GM23338 (cell line): Measurements from ENCODE around the gene TYR. TPM values are rescaled to one million over a fixed set of nuclear protein-coding genes. Genes with fewer than 3 reads are reported as not detected.

Experiments
- ATAC-seq: fragments of 200-7000 bp; cut with Tn5 transposase; 3 replicates; pipeline ENCODE4 v1.9.1; 2020
- DNase-seq: peaks from one replicate; pipeline ENCODE4 v3.0.0-alpha.2; 2015; ENCODE audit warnings: low spot score
- H2AFZ ChIP-seq: fragments of 200-600 bp; sonication (generic); 2 replicates; pipeline ENCODE4 v1.8.0; 2016; ENCODE audit warnings: antibody characterized with exemption, mild to moderate bottlenecking, moderate library complexity
- H3F3A ChIP-seq: fragments of 200-600 bp; sonication (generic); replicated peaks from 2 replicates; pipeline ENCODE4 v1.8.0; 2017; ENCODE audit warnings: antibody characterized with exemption, mixed run types, low read depth
- H3K27ac ChIP-seq: fragments of 200-600 bp; sonication (generic); 2 replicates; pipeline ENCODE4 v1.6.1; 2016; ENCODE audit warnings: low read depth
- H3K27me3 ChIP-seq: fragments of 200-600 bp; sonication (generic); 2 replicates; pipeline ENCODE4 v1.8.0; 2016; ENCODE audit warnings: mild to moderate bottlenecking, mixed run types, moderate library complexity; ENCODE audit not compliant: insufficient read depth
- H3K36me3 ChIP-seq: fragments of 200-600 bp; sonication (generic); 2 replicates; pipeline ENCODE4 v1.8.0; 2016; ENCODE audit warnings: mild to moderate bottlenecking; ENCODE audit not compliant: insufficient read depth
- H3K4me1 ChIP-seq: fragments of 200-600 bp; sonication (generic); 2 replicates; pipeline ENCODE4 v1.8.0; 2016; ENCODE audit warnings: mild to moderate bottlenecking, moderate library complexity; ENCODE audit not compliant: insufficient read depth
- H3K4me2 ChIP-seq: fragments of 200-600 bp; sonication (generic); 2 replicates; pipeline ENCODE4 v1.7.1; 2017; ENCODE audit warnings: mixed run types
- H3K4me3 ChIP-seq: fragments of 200-600 bp; sonication (generic); 2 replicates; pipeline ENCODE4 v1.6.1; 2016; ENCODE audit warnings: mixed run types
- H3K79me2 ChIP-seq: fragments of 200-600 bp; sonication (generic); replicated peaks from 2 replicates; pipeline ENCODE4 v1.8.0; 2017; ENCODE audit warnings: mild to moderate bottlenecking; ENCODE audit not compliant: insufficient read depth
- H3K9me2 ChIP-seq: fragments of 200-600 bp; sonication (generic); 2 replicates; pipeline ENCODE4 v1.8.0; 2017; ENCODE audit not compliant: insufficient read depth
- H4K20me1 ChIP-seq: fragments of 200-600 bp; sonication (generic); replicated peaks from 2 replicates; pipeline ENCODE4 v1.8.0; 2017; ENCODE audit warnings: mild to moderate bottlenecking; ENCODE audit not compliant: insufficient read depth
- H3K27ac Mint-ChIP-seq: 2 replicates; pipeline ENCODE4 v1.8.0; 2020; ENCODE audit warnings: inconsistent platforms, mild to moderate bottlenecking, moderate library complexity, mixed read lengths
- H3K27me3 Mint-ChIP-seq: 3 replicates; pipeline ENCODE4 v1.8.0; 2022; ENCODE audit warnings: low read depth, mild to moderate bottlenecking, moderate library complexity, mixed read lengths, inconsistent platforms; ENCODE audit not compliant: insufficient read depth, poor library complexity
- H3K36me3 Mint-ChIP-seq: 3 replicates; pipeline ENCODE4 v1.8.0; 2021; ENCODE audit warnings: low read depth, mild to moderate bottlenecking, inconsistent platforms, moderate library complexity, mixed read lengths
- H3K4me1 Mint-ChIP-seq: 3 replicates; pipeline ENCODE4 v1.8.0; 2020; ENCODE audit warnings: mild to moderate bottlenecking, inconsistent platforms, mixed read lengths
- H3K4me3 Mint-ChIP-seq: 3 replicates; pipeline ENCODE4 v1.8.0; 2021; ENCODE audit warnings: moderate library complexity, mild to moderate bottlenecking, inconsistent platforms, mixed read lengths
- H3K9me3 Mint-ChIP-seq: 3 replicates; pipeline ENCODE4 v1.8.0; 2020; ENCODE audit warnings: moderate library complexity, mild to moderate bottlenecking, inconsistent platforms, mixed read lengths
- CREB1 ChIP-seq: fragments of 250-450 bp; sonication (Bioruptor Pico); IDR thresholded peaks from 2 replicates; pipeline ENCODE4 v1.5.0; 2020; ENCODE audit warnings: low read depth, mild to moderate bottlenecking, moderate library complexity
- EZH2phosphoT487 ChIP-seq: fragments of 200-600 bp; sonication (generic); IDR thresholded peaks from one replicate; pipeline ENCODE4 v1.8.1; 2018; ENCODE audit warnings: antibody characterized with exemption; ENCODE audit not compliant: unreplicated experiment
- JUNB ChIP-seq: IDR thresholded peaks from one replicate; pipeline ENCODE4 v1.6.1; 2016; ENCODE audit warnings: antibody characterized with exemption; ENCODE audit not compliant: unreplicated experiment
- NANOG ChIP-seq: IDR thresholded peaks from 2 replicates; pipeline ENCODE4 v1.6.1; 2016; ENCODE audit warnings: antibody characterized with exemption, borderline replicate concordance
- POLR2AphosphoS5 ChIP-seq: IDR thresholded peaks from 2 replicates; pipeline ENCODE4 v1.6.1; 2016; ENCODE audit warnings: antibody characterized with exemption, low read depth
- STAT1 ChIP-seq: IDR thresholded peaks from one replicate; pipeline ENCODE4 v1.6.1; 2016; ENCODE audit warnings: antibody characterized with exemption; ENCODE audit not compliant: unreplicated experiment
- ZNF114 ChIP-seq: fragments of 250-450 bp; sonication (Bioruptor Pico); IDR thresholded peaks from 2 replicates; pipeline ENCODE4 v1.5.0; 2020; ENCODE audit warnings: mild to moderate bottlenecking, moderate library complexity
- ZNF331 ChIP-seq: fragments of 250-450 bp; sonication (Bioruptor Pico); IDR thresholded peaks from 2 replicates; pipeline ENCODE4 v1.5.0; 2020; ENCODE audit warnings: low read depth, mild to moderate bottlenecking, moderate library complexity
- polyA plus RNA-seq: library from polyadenylated mRNA; unstranded; fragments of >200 nt; fragmentation: Nextera tagmentation; extraction: Ambion mirVana; gene quantifications from 2 replicates; pipeline ENCODE4 v1.2.1, GENCODE V29; 2016
- total RNA-seq: library from RNA; depleted of rRNA; stranded (reverse); fragments of >200 nt; shearing (Covaris generic); gene quantifications from 2 replicates; pipeline ENCODE4 v1.2.3, GENCODE V29; 2014
- TF ChIP-seq, protein P1 (sequence below): IDR thresholded peaks from one replicate; pipeline ENCODE4 v1.6.1; 2018; ENCODE audit warnings: antibody characterized with exemption; ENCODE audit not compliant: unreplicated experiment
- TF ChIP-seq, protein P2 (sequence below): IDR thresholded peaks from 2 replicates; pipeline ENCODE4 v1.6.1; 2016; ENCODE audit warnings: antibody characterized with exemption
- TF ChIP-seq, protein P3 (sequence below): fragments of 250-450 bp; sonication (Bioruptor Pico); IDR thresholded peaks from 2 replicates; pipeline ENCODE4 v1.5.0; 2020; ENCODE audit warnings: mild to moderate bottlenecking, moderate library complexity

Gene TYR
- total and polyA plus RNA-seq, 2 experiments from 2014 or later = 0.08 TPM; not detected in 1

DNA sequence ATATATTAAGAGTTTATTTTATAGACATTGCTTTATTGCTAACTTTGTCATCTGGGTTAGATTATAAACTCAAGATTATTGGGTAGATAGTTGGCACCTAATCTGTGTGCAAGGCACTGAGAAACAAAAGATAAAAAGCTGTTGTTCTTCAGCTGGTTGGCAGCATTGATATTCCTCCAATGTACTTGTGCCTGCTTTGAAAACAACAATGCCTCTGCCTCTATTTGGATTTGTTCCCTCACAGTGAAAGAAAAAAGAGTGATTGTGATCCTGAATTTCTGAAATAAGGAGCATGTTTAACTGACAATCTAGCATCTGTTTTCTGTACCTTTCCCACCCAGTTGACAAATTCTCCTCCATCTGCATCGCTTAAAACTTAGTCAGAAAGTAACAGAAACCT, 98.3 kb downstream of the TYR start:
- Mint-ChIP-seq H3K4me3 (no peak overlapping the region), H3K27me3 (no peaks in the 10 kb centered on the region), H3K4me1 (peaks cover 17% of the 10 kb centered on the region), H3K27ac (peak overlapping the region; percentile 28; the same call in 1 of the 2 replicates), H3K9me3 (no peaks in the 10 kb centered on the region), H3K36me3 (no peaks in the 10 kb centered on the region; the same call in 2 of the 3 replicates)
- Histone ChIP-seq H3K4me3 (no peak overlapping the region), H3K9me2 (peaks cover 7% of the 10 kb centered on the region; the same call in 1 of the 2 replicates), H3K4me1 (peaks cover 12% of the 10 kb centered on the region; the same call in 1 of the 2 replicates), H3K27ac (no peak overlapping the region), H3K27me3 (no peaks in the 10 kb centered on the region), H4K20me1 (no peaks in the 10 kb centered on the region), H3K79me2 (no peaks in the 10 kb centered on the region), H3K4me2 (peak overlapping the region; percentile 36; the same call in 1 of the 2 replicates), H3K36me3 (no peaks in the 10 kb centered on the region), H3F3A (no peaks in the 10 kb centered on the region), H2AFZ (no peak overlapping the region; the same call in 1 of the 2 replicates)
- TF ChIP-seq, protein P1, sequence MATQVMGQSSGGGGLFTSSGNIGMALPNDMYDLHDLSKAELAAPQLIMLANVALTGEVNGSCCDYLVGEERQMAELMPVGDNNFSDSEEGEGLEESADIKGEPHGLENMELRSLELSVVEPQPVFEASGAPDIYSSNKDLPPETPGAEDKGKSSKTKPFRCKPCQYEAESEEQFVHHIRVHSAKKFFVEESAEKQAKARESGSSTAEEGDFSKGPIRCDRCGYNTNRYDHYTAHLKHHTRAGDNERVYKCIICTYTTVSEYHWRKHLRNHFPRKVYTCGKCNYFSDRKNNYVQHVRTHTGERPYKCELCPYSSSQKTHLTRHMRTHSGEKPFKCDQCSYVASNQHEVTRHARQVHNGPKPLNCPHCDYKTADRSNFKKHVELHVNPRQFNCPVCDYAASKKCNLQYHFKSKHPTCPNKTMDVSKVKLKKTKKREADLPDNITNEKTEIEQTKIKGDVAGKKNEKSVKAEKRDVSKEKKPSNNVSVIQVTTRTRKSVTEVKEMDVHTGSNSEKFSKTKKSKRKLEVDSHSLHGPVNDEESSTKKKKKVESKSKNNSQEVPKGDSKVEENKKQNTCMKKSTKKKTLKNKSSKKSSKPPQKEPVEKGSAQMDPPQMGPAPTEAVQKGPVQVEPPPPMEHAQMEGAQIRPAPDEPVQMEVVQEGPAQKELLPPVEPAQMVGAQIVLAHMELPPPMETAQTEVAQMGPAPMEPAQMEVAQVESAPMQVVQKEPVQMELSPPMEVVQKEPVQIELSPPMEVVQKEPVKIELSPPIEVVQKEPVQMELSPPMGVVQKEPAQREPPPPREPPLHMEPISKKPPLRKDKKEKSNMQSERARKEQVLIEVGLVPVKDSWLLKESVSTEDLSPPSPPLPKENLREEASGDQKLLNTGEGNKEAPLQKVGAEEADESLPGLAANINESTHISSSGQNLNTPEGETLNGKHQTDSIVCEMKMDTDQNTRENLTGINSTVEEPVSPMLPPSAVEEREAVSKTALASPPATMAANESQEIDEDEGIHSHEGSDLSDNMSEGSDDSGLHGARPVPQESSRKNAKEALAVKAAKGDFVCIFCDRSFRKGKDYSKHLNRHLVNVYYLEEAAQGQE = no peak
- no peak for TF ChIP-seq CREB1 (CRISPR knock-in tag)
- no peak for TF ChIP-seq JUNB
- TF ChIP-seq STAT1 = no peak
- TF ChIP-seq EZH2phosphoT487 = no peak
- TF ChIP-seq, protein P2, sequence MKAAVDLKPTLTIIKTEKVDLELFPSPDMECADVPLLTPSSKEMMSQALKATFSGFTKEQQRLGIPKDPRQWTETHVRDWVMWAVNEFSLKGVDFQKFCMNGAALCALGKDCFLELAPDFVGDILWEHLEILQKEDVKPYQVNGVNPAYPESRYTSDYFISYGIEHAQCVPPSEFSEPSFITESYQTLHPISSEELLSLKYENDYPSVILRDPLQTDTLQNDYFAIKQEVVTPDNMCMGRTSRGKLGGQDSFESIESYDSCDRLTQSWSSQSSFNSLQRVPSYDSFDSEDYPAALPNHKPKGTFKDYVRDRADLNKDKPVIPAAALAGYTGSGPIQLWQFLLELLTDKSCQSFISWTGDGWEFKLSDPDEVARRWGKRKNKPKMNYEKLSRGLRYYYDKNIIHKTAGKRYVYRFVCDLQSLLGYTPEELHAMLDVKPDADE = no peak
- no peak for TF ChIP-seq ZNF331 (CRISPR knock-in tag)
- TF ChIP-seq NANOG = no peak
- TF ChIP-seq POLR2AphosphoS5 = no peak
- DNase-seq (no peak), ATAC-seq (no peak)

DNA sequence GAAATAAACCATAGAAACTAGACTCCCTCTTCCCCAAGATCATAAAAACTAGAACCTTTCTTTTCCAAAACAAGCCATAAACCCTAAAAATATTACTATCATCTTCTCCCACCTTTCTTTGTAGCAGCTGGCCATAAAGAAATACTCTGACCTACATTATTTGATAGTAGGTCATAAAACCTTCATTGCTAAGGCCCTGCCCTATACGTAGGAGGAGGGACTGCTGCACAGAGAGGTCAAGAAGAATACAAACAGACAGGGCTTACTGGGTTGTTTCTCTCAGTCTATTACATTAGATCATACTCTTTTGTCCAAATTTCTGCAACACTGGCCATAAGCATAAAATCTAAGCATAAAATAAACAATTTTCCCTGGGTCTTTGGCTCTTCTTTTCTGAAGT, 101.5 kb downstream of the TYR start:
- Histone ChIP-seq H3K36me3 (no peaks in the 10 kb centered on the region), H3K9me2 (peaks cover 7% of the 10 kb centered on the region; the same call in 1 of the 2 replicates), H3K27ac (no peak overlapping the region), H3K4me2 (no peak overlapping the region), H3F3A (no peaks in the 10 kb centered on the region), H3K4me3 (no peak overlapping the region), H3K27me3 (no peaks in the 10 kb centered on the region), H2AFZ (no peak overlapping the region), H3K79me2 (no peaks in the 10 kb centered on the region), H3K4me1 (peaks cover 27% of the 10 kb centered on the region; the same call in 1 of the 2 replicates), H4K20me1 (no peaks in the 10 kb centered on the region)
- peaks cover 28% of the 10 kb centered on the region for H3K4me1 Mint-ChIP-seq
- H3K36me3 Mint-ChIP-seq = no peaks in the 10 kb centered on the region
- TF ChIP-seq, protein P3, sequence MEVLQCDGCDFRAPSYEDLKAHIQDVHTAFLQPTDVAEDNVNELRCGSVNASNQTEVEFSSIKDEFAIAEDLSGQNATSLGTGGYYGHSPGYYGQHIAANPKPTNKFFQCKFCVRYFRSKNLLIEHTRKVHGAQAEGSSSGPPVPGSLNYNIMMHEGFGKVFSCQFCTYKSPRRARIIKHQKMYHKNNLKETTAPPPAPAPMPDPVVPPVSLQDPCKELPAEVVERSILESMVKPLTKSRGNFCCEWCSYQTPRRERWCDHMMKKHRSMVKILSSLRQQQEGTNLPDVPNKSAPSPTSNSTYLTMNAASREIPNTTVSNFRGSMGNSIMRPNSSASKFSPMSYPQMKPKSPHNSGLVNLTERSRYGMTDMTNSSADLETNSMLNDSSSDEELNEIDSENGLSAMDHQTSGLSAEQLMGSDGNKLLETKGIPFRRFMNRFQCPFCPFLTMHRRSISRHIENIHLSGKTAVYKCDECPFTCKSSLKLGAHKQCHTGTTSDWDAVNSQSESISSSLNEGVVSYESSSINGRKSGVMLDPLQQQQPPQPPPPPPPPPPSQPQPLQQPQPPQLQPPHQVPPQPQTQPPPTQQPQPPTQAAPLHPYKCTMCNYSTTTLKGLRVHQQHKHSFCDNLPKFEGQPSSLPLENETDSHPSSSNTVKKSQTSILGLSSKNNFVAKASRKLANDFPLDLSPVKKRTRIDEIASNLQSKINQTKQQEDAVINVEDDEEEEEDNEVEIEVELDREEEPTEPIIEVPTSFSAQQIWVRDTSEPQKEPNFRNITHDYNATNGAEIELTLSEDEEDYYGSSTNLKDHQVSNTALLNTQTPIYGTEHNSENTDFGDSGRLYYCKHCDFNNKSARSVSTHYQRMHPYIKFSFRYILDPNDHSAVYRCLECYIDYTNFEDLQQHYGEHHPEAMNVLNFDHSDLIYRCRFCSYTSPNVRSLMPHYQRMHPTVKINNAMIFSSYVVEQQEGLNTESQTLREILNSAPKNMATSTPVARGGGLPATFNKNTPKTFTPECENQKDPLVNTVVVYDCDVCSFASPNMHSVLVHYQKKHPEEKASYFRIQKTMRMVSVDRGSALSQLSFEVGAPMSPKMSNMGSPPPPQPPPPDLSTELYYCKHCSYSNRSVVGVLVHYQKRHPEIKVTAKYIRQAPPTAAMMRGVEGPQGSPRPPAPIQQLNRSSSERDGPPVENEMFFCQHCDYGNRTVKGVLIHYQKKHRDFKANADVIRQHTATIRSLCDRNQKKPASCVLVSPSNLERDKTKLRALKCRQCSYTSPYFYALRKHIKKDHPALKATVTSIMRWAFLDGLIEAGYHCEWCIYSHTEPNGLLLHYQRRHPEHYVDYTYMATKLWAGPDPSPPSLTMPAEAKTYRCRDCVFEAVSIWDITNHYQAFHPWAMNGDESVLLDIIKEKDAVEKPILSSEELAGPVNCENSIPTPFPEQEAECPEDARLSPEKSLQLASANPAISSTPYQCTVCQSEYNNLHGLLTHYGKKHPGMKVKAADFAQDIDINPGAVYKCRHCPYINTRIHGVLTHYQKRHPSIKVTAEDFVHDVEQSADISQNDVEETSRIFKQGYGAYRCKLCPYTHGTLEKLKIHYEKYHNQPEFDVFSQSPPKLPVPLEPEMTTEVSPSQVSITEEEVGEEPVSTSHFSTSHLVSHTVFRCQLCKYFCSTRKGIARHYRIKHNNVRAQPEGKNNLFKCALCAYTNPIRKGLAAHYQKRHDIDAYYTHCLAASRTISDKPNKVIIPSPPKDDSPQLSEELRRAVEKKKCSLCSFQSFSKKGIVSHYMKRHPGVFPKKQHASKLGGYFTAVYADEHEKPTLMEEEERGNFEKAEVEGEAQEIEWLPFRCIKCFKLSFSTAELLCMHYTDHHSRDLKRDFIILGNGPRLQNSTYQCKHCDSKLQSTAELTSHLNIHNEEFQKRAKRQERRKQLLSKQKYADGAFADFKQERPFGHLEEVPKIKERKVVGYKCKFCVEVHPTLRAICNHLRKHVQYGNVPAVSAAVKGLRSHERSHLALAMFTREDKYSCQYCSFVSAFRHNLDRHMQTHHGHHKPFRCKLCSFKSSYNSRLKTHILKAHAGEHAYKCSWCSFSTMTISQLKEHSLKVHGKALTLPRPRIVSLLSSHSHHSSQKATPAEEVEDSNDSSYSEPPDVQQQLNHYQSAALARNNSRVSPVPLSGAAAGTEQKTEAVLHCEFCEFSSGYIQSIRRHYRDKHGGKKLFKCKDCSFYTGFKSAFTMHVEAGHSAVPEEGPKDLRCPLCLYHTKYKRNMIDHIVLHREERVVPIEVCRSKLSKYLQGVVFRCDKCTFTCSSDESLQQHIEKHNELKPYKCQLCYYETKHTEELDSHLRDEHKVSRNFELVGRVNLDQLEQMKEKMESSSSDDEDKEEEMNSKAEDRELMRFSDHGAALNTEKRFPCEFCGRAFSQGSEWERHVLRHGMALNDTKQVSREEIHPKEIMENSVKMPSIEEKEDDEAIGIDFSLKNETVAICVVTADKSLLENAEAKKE (CRISPR knock-in tag) = no peak
- no peak for TF ChIP-seq ZNF114 (CRISPR knock-in tag)
- TF ChIP-seq JUNB = no peak
- TF ChIP-seq ZNF331 (CRISPR knock-in tag) = no peak
- no peak for TF ChIP-seq STAT1
- no peak for TF ChIP-seq NANOG
- no peak overlapping the region for H3K27ac Mint-ChIP-seq
- no peaks in the 10 kb centered on the region for H3K27me3 Mint-ChIP-seq
- no peak overlapping the region for H3K4me3 Mint-ChIP-seq
- no peak for DNase-seq
- ATAC-seq = no peak
- H3K9me3 Mint-ChIP-seq = no peaks in the 10 kb centered on the region
